Measurements from ENCODE around the gene CAPN12. TPM values are rescaled to one million over a fixed set of nuclear protein-coding genes. Genes with fewer than 3 reads are reported as not detected.
A peak's percentile ranks its signal among the peaks of the same experiment; 100 is the strongest.

The CAPN12 gene
- polyA plus RNA-seq, 2 of the 4 experiments (the other 2 are of a cell fraction) = 10.0 to 11.7 TPM

GRCh38 chr19:38717855-38718254, 26.4 kb downstream of the CAPN12 start:
- H3K27ac ChIP-seq = peak overlapping the region in 1 of 2 experiments; percentile 66; a peak in 3 of 6 replicates
- no peak overlapping the region for H3K4me2 ChIP-seq
- POLR2A ChIA-PET = no interaction called here
- TF ChIP-seq CBX8 (IDR thresholded peaks at IDR 0.05) (no peak), NPAS2 (CRISPR knock-in tag; IDR thresholded peaks at IDR 0.05; ENCODE audit: borderline replicate concordance) (no peak), RCOR1 (IDR thresholded peaks at IDR 0.05; ENCODE audit: low read depth, low read length) (no peak), FOSL2 (IDR thresholded peaks at IDR 0.05) (no peak), FOSL2 (CRISPR knock-in tag; IDR thresholded peaks at IDR 0.05) (no peak), NR3C1 (IDR thresholded peaks at IDR 0.05) (no peak), POLR2AphosphoS2 (conservative IDR thresholded peaks at IDR 0.05; ENCODE audit: low read length) (no peak; the same call in 1 of the 2 replicates), RNF2 (IDR thresholded peaks at IDR 0.05; ENCODE audit: borderline replicate concordance, low read depth) (no peak), EP300 (IDR thresholded peaks at IDR 0.05) (no peak), NFE2L2 (conservative IDR thresholded peaks at IDR 0.05; ENCODE audit: low read length) (no peak), HEYL (CRISPR knock-in tag; IDR thresholded peaks at IDR 0.05) (no peak), HDAC2 (IDR thresholded peaks at IDR 0.05) (no peak), TP53 (CRISPR knock-in tag; IDR thresholded peaks at IDR 0.05) (no peak), JUNB (IDR thresholded peaks at IDR 0.05) (no peak), HOXA7 (CRISPR knock-in tag; IDR thresholded peaks at IDR 0.05) (no peak), PHF8 (IDR thresholded peaks at IDR 0.05; ENCODE audit: borderline replicate concordance, low read depth) (no peak)
- TF ChIP-seq, protein P1, sequence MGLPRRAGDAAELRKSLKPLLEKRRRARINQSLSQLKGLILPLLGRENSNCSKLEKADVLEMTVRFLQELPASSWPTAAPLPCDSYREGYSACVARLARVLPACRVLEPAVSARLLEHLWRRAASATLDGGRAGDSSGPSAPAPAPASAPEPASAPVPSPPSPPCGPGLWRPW (IDR thresholded peaks at IDR 0.05) = no peak
- H3K4me1 ChIP-seq = peaks cover 33% of the 10 kb centered on the region
- 89% methylated on average over 11 of the region's 11 CpGs for WGBS (ENCODE audit: missing lambda C conversion rate)
- CTCF ChIA-PET = interaction anchor here (1.1 to 38.0 kb wide), 5 partner anchors 14 to 173 kb away, joined by 3 to 764 read pairs (median 88); no protein-coding TSS in a partner anchor
- H3K9me3 ChIP-seq = no peaks in the 10 kb centered on the region
- DNase-seq (ENCODE audit: low read depth in 1 of 2, low spot score in 1 of 2) (no peak), ATAC-seq (no peak), FAIRE-seq (no peak)
- H3K4me3 ChIP-seq = no peak overlapping the region

DNA sequence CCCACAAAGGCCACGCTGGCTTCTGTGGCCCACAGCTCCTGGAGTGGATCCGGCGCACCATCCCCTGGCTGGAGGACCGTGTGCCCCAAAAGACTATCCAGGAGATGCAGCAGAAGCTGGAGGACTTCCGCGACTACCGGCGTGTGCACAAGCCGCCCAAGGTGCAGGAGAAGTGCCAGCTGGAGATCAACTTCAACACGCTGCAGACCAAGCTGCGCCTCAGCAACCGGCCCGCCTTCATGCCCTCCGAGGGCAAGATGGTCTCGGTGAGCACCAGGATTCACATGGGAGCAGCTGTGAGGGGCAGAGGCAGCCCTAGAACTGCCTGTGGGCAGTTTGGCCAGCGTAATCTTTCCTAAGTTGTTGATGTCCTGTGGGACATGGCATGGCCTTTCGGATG, 27.2 kb downstream of the CAPN12 start:
- no peak for TF ChIP-seq ESRRA (IDR thresholded peaks at IDR 0.05; ENCODE audit: borderline replicate concordance, low read length)
- no peak for TF ChIP-seq RFX5 (IDR thresholded peaks at IDR 0.05)
- no peak for TF ChIP-seq CEBPB (IDR thresholded peaks at IDR 0.05)
- no peak for TF ChIP-seq POLR2AphosphoS2 (conservative IDR thresholded peaks at IDR 0.05; ENCODE audit: low read length)
- TF ChIP-seq USF2 (IDR thresholded peaks at IDR 0.05) = no peak
- TF ChIP-seq CBX8 (IDR thresholded peaks at IDR 0.05) = no peak
- TF ChIP-seq ZSCAN20 (CRISPR knock-in tag; IDR thresholded peaks at IDR 0.05) = no peak
- TF ChIP-seq HEYL (CRISPR knock-in tag; IDR thresholded peaks at IDR 0.05) = no peak
- TF ChIP-seq MAFK (IDR thresholded peaks at IDR 0.05; ENCODE audit: partially characterized antibody) = no peak
- TF ChIP-seq SREBF2 (IDR thresholded peaks at IDR 0.05) = no peak
- no peak for TF ChIP-seq PBX3 (IDR thresholded peaks at IDR 0.05)
- no peak for TF ChIP-seq HOXA7 (CRISPR knock-in tag; IDR thresholded peaks at IDR 0.05)
- no peak for TF ChIP-seq CHD4 (IDR thresholded peaks at IDR 0.05; ENCODE audit: borderline replicate concordance)
- no peak for TF ChIP-seq HMGXB4 (CRISPR knock-in tag; IDR thresholded peaks at IDR 0.05; ENCODE audit: borderline replicate concordance)
- no peak for TF ChIP-seq EHMT2 (IDR thresholded peaks at IDR 0.05; ENCODE audit: low read depth)
- ChIA-PET CTCF (interaction anchor here (1.1 to 38.0 kb wide), 5 partner anchors 1 to 81 kb away, joined by 4 to 764 read pairs (median 88); partner anchors contain the start of gene ACTN4), POLR2A (no interaction called here)
- WGBS (ENCODE audit: missing lambda C conversion rate) = 91% methylated on average over 17 of the region's 17 CpGs
- no peak for DNase-seq (ENCODE audit: low read depth in 1 of 2, low spot score in 1 of 2)
- H3K4me2 ChIP-seq = no peak overlapping the region
- peaks cover 33% of the 10 kb centered on the region for H3K4me1 ChIP-seq
- peak overlapping the region in 1 of 2 experiments; percentile 12; a peak in 1 of 6 replicates for H3K27ac ChIP-seq
- no peaks in the 10 kb centered on the region for H3K9me3 ChIP-seq
- ATAC-seq = no peak
- H3K4me3 ChIP-seq = no peak overlapping the region
- no peak for FAIRE-seq
